ENCODE results near the gene DENND4A.

Gene DENND4A

DNA sequence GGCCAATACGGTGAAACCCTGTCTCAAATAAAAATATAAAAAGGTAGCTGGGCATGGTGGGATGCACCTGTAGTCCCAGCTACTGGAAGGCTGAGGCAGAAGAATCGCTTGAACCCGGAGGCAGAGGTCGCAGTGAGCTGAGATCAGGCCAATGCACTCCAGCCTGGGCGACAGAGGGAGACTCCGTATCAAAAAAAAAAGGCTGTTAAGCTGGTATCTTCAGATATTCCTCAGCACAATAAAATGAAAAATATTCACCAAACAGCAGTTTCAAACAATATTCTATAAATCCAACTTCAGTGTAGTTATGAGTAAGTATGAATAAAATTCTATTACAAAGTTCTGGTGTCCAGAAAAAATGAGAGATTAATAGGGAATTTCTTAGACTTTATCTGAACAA is 14.2 kb downstream of the DENND4A start:
- no peak for DNase-seq (ENCODE audit: extremely low read depth, insufficient read length)
- H3K4me3 ChIP-seq (replicated peaks; ENCODE audit: low read depth, low read length): no peak overlapping the region
- TF ChIP-seq, protein P1, sequence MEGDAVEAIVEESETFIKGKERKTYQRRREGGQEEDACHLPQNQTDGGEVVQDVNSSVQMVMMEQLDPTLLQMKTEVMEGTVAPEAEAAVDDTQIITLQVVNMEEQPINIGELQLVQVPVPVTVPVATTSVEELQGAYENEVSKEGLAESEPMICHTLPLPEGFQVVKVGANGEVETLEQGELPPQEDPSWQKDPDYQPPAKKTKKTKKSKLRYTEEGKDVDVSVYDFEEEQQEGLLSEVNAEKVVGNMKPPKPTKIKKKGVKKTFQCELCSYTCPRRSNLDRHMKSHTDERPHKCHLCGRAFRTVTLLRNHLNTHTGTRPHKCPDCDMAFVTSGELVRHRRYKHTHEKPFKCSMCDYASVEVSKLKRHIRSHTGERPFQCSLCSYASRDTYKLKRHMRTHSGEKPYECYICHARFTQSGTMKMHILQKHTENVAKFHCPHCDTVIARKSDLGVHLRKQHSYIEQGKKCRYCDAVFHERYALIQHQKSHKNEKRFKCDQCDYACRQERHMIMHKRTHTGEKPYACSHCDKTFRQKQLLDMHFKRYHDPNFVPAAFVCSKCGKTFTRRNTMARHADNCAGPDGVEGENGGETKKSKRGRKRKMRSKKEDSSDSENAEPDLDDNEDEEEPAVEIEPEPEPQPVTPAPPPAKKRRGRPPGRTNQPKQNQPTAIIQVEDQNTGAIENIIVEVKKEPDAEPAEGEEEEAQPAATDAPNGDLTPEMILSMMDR (IDR thresholded peaks at IDR 0.05; ENCODE audit: insufficient read depth, low read length, poor library complexity, severe bottlenecking): no peak
- no peaks in the 10 kb centered on the region for H3K36me3 ChIP-seq (ENCODE audit: control insufficient read depth, insufficient read depth, low read length)
- H3K27me3 ChIP-seq (replicated peaks; ENCODE audit: control insufficient read depth, insufficient read depth, low read length): no peaks in the 10 kb centered on the region

DNA sequence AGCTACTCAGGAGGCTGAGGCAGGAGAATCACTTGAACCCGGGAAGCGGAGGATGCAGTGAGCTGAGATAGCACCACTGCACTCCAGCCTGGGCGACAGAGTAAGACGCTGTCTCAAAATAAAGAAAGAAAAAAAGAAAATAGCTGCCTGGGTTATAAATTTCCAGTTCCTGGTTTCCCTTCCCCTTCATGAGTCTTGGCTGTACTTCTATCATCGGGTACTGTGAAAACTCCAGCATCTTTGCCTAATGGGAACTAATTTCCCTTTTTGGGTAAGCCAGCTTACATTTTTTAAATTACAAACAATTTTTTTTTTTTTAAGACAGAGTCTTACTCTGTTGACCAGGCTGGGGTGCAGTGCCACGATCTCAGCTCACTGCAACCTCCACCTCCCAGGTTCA is 15.0 kb downstream of the DENND4A start:
- H3K36me3 ChIP-seq (ENCODE audit: control insufficient read depth, insufficient read depth, low read length): no peaks in the 10 kb centered on the region
- no peak for DNase-seq (ENCODE audit: extremely low read depth, insufficient read length)
- peak overlapping the region; percentile 38; the same call in 1 of the 2 replicates for H3K4me3 ChIP-seq (replicated peaks; ENCODE audit: low read depth, low read length)
- no peaks in the 10 kb centered on the region for H3K27me3 ChIP-seq (replicated peaks; ENCODE audit: control insufficient read depth, insufficient read depth, low read length)
- TF ChIP-seq, protein P1 (IDR thresholded peaks at IDR 0.05; ENCODE audit: insufficient read depth, low read length, poor library complexity, severe bottlenecking): no peak

DNA sequence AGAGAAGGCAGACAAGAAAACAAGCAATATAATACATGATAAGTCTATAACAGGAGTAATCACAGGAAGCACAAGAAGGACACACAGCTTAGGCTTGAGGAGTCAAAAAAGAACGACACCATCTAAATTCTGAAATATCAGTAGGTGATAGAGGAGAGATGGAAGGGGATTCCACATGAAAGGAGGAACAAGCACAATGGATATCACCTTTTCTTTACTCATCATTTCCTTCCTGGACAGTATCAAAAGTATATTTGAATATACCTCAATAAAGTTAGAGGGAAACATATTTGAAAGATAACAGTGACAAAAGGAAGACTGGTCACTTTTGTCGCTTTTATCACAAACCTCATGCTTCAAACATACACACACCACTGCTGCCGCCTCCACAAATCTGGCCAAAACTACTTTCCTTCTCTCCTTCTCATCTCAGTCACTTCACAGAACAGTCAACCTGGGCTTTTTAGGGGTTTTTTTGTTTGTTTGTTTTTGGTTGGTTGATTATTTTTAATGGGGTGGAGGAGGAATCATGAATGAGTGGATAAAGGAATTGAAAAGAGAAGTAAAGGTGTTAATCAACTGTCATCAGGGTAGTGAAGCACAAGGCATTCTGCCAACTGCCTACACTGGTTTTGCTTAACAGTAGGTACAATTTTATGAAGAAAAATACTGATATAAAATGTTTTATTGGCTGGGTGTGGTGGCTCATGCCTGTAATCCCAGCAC is 18.5 kb downstream of the DENND4A start:
- TF ChIP-seq, protein P1 (IDR thresholded peaks at IDR 0.05; ENCODE audit: insufficient read depth, low read length, poor library complexity, severe bottlenecking): no peak
- H3K4me3 ChIP-seq (replicated peaks; ENCODE audit: low read depth, low read length): peak overlapping the region; percentile 15
- peak; percentile 83 for DNase-seq (ENCODE audit: extremely low read depth, insufficient read length)
- no peaks in the 10 kb centered on the region for H3K27me3 ChIP-seq (replicated peaks; ENCODE audit: control insufficient read depth, insufficient read depth, low read length)
- H3K36me3 ChIP-seq (ENCODE audit: control insufficient read depth, insufficient read depth, low read length): no peaks in the 10 kb centered on the region

DNA sequence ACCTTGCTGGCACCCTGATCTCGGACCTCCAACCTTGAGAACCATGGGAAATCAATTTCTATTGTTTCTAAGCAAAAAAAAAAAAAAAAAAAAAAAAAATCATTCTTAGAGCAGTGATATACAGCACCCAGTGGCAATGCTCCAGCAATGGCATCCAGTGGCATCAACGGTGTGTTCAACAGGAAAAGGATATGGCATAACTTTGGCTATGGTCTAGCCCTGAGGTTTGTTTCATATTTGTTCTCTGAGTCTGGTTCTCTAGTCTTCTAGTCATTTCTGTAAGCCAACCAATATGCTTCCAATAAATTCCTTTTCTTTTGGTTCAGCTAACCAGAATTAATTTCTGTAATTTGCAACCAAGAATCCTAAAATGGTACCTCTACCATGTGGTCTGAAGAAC is 19.2 kb downstream of the DENND4A start:
- Histone ChIP-seq H3K27me3 (replicated peaks; ENCODE audit: control insufficient read depth, insufficient read depth, low read length) (no peaks in the 10 kb centered on the region), H3K36me3 (ENCODE audit: control insufficient read depth, insufficient read depth, low read length) (no peaks in the 10 kb centered on the region), H3K4me3 (replicated peaks; ENCODE audit: low read depth, low read length) (peak overlapping the region; percentile 15; the same call in 1 of the 2 replicates)
- DNase-seq (ENCODE audit: extremely low read depth, insufficient read length): no peak
- TF ChIP-seq, protein P1 (IDR thresholded peaks at IDR 0.05; ENCODE audit: insufficient read depth, low read length, poor library complexity, severe bottlenecking): no peak

DNA sequence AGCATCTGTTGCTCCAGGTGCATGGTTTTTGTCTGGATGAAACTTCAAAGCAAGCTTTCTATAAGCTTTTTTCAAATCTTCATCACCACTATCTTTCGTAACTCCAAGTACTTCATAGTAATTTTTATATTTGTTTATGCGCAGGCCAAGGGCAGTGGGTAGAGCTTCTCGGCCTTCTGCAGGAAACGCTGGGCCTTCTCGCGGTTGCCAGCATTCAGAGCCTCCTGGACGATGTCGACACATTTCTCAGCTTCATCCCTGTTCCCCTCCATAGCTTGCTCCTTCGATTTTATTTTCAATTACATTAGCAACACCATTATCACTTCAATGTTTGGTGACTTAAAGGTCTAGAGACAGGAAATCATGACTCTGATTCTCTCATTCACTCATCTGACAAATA is 20.2 kb downstream of the DENND4A start:
- DNase-seq (ENCODE audit: extremely low read depth, insufficient read length): no peak

More for the DNA sequence above, 20.2 kb downstream of the DENND4A start:
- H3K36me3 ChIP-seq (ENCODE audit: control insufficient read depth, insufficient read depth, low read length): no peaks in the 10 kb centered on the region
- TF ChIP-seq, protein P1 (IDR thresholded peaks at IDR 0.05; ENCODE audit: insufficient read depth, low read length, poor library complexity, severe bottlenecking): no peak
- H3K4me3 ChIP-seq (replicated peaks; ENCODE audit: low read depth, low read length): no peak overlapping the region
- H3K27me3 ChIP-seq (replicated peaks; ENCODE audit: control insufficient read depth, insufficient read depth, low read length): no peaks in the 10 kb centered on the region
